GM12878 (cell line): ENCODE data around the gene ATP2B1. TPM values are rescaled to one million over a fixed set of nuclear protein-coding genes. Genes with fewer than 3 reads are reported as not detected.

Source experiments
- ATAC-seq: fragments of 200-7000 bp; cut with Tn5 transposase; 3 replicates; pipeline ENCODE4 v1.9.1; 2020; ENCODE audit warnings: mild to moderate bottlenecking, moderate library complexity
- BruUV-seq: library from RNA; stranded (reverse); fragments of 400-500 nt; replicated peaks from 2 replicates; lab custom pipeline; 2021; lab: Mats Ljungman, UMichigan
- CTCF ChIA-PET: fragments of 300-600 bp; sonication (Branson Sonifier 250); formaldehyde crosslinking; extraction: SDS; loops from one replicate; lab custom pipeline; 2021; ENCODE audit warnings: inconsistent platforms; lab: Yijun Ruan, JAX
- POLR2A ChIA-PET: fragments of 350-600 bp; formaldehyde crosslinking; extraction: SDS; loops from one replicate; lab custom pipeline; 2021; ENCODE audit warnings: inconsistent platforms; lab: Charles Lee
- RAD21 ChIA-PET: fragments of 300-600 bp; sonication (Branson Sonifier 250); formaldehyde crosslinking; loops from one replicate; lab custom pipeline; 2023; ENCODE audit warnings: antibody characterized with exemption; ENCODE audit not compliant: unreplicated experiment; lab: Charles Lee
- SMC1A ChIA-PET: fragments of 300-600 bp; sonication (Branson Sonifier 250); formaldehyde crosslinking; loops from one replicate; lab custom pipeline; 2023; ENCODE audit not compliant: unreplicated experiment, uncharacterized antibody; lab: Charles Lee
- DNase-seq: peaks from one replicate; pipeline ENCODE4 v3.0.0-alpha.2; 2011; ENCODE audit warnings: low read depth, low spot score
- FAIRE-seq: peaks from 3 replicates; lab custom pipeline; 2011; peaks lifted over from hg19 to GRCh38; lab: Jason Lieb, UNC
- H2AFZ ChIP-seq: 2 replicates; pipeline ENCODE4 v1.6.0; 2011; ENCODE audit warnings: low read depth, low read length, control low read depth; ENCODE audit not compliant: control insufficient read depth
- H3K27ac ChIP-seq: 2 replicates; pipeline ENCODE4 v1.5.1; 2011; ENCODE audit warnings: control low read depth; ENCODE audit not compliant: control insufficient read depth, insufficient read depth
- H3K27me3 ChIP-seq, 2 experiments: replicated peaks in 1 of 2; 2 replicates each; pipeline versions ENCODE4 v1.6.0 to v1.6.1; 2011; ENCODE audit warnings: low read length in 1 of 2; ENCODE audit not compliant: control insufficient read depth in 2 of 2, insufficient read depth in 2 of 2
- H3K36me3 ChIP-seq, 2 experiments: 2 replicates each; pipeline ENCODE4 v1.5.1; 2011; ENCODE audit warnings: low read length in 1 of 2; ENCODE audit not compliant: control insufficient read depth in 2 of 2, insufficient read depth in 2 of 2
- H3K4me1 ChIP-seq: 2 replicates; pipeline ENCODE4 v1.6.1; 2011; ENCODE audit warnings: mild to moderate bottlenecking, low read length, moderate library complexity, mixed read lengths; ENCODE audit not compliant: control insufficient read depth, insufficient read depth
- H3K4me2 ChIP-seq: 2 replicates; pipeline ENCODE4 v1.6.0; 2011; ENCODE audit warnings: control low read depth; ENCODE audit not compliant: control insufficient read depth, insufficient read depth
- H3K4me3 ChIP-seq: fragments of 200-600 bp; sonication (generic); 2 replicates; pipeline ENCODE4 v1.5.1; 2016
- H3K79me2 ChIP-seq: 2 replicates; pipeline ENCODE4 v1.6.0; 2011; ENCODE audit warnings: low read length; ENCODE audit not compliant: control insufficient read depth, insufficient read depth
- H3K9ac ChIP-seq: 2 replicates; pipeline ENCODE4 v1.8.0; 2011; ENCODE audit warnings: low read length, control low read depth, mixed read lengths; ENCODE audit not compliant: control insufficient read depth, insufficient read depth
- H3K9me3 ChIP-seq: replicated peaks from 3 replicates; pipeline ENCODE4 v1.5.1; 2011; ENCODE audit warnings: mild to moderate bottlenecking, low read length; ENCODE audit not compliant: control insufficient read depth, insufficient read depth
- H4K20me1 ChIP-seq: 2 replicates; pipeline ENCODE4 v1.6.0; 2011; ENCODE audit not compliant: control insufficient read depth, insufficient read depth
- E4F1 ChIP-seq: fragments of 450-650 bp; IDR thresholded peaks from 2 replicates; pipeline ENCODE4 v1.6.1; 2018; ENCODE audit warnings: borderline replicate concordance, mild to moderate bottlenecking; ENCODE audit not compliant: partially characterized antibody
- RBBP5 ChIP-seq: fragments of 200-600 bp; sonication (generic); conservative IDR thresholded peaks from 2 replicates; pipeline ENCODE4 v1.6.1; 2016
- RELA ChIP-seq: fragments of 450-650 bp; IDR thresholded peaks from 2 replicates; pipeline ENCODE4 v1.8.0; 2014; ENCODE audit warnings: borderline replicate concordance; ENCODE audit not compliant: partially characterized antibody
- SKIL ChIP-seq: fragments of 450-650 bp; IDR thresholded peaks from 2 replicates; pipeline ENCODE4 v1.6.1; 2017; ENCODE audit warnings: mild to moderate bottlenecking, low read depth, inconsistent platforms; ENCODE audit not compliant: poor library complexity, severe bottlenecking
- STAT1 ChIP-seq: fragments of 450-650 bp; conservative IDR thresholded peaks from 2 replicates; pipeline ENCODE4 v1.6.1; 2014; ENCODE audit warnings: antibody characterized with exemption, mild to moderate bottlenecking
- YBX1 ChIP-seq: fragments of 450-650 bp; IDR thresholded peaks from 2 replicates; pipeline ENCODE4 v1.6.1; 2016; ENCODE audit warnings: antibody characterized with exemption
- ZBTB4 ChIP-seq: fragments of 450-650 bp; formaldehyde crosslinking; IDR thresholded peaks from 2 replicates; pipeline ENCODE4 v1.4.0; 2022; ENCODE audit warnings: mild to moderate bottlenecking, moderate library complexity
- ZNF274 ChIP-seq: IDR thresholded peaks from one replicate; pipeline ENCODE4 v1.8.0; 2011; ENCODE audit not compliant: insufficient read length, insufficient read depth
- WGBS: methylation state at CpG from one replicate; pipeline ENCODE4 v1.1.6; 2016; ENCODE audit warnings: low lambda C conversion rate; ENCODE audit not compliant: insufficient replicate concordance, insufficient coverage; ENCODE audit errors: missing lambda C conversion rate; 5-methylcytosine and 5-hydroxymethylcytosine counted together
- in situ Hi-C: fragments of 300-500 bp; cut with MboI; formaldehyde crosslinking; loops from 9 replicates; pipeline ENCODE4 v1.14.3; 2018; ENCODE audit warnings: mixed read lengths
- intact Hi-C: fragments of 100-400 bp; cut with micrococcal nuclease; formaldehyde crosslinking; loops from one replicate; pipeline ENCODE4 v1.14.2; 2022; ENCODE audit not compliant: unreplicated experiment
- polyA plus RNA-seq, 11 experiments: library from polyadenylated mRNA; depleted of rRNA in 4 of 11; unstranded in 6 of 11; stranded (reverse) in 5 of 11; fragments of >200 nt; fragmentation: Nextera tagmentation in 4 of 11; fragmentation: Illumina TruSeq in 1 of 11; extraction: Ambion mirVana in 4 of 11; extraction: Trizol in 1 of 11; gene quantifications; 1 replicate in 1 of 11; 2 replicates in 10 of 11; pipeline versions ENCODE4 v1.2.1 to v1.2.3, GENCODE V29; 2011 to 2016; ENCODE audit warnings: inconsistent platforms in 2 of 11, missing spikeins in 2 of 11, low read depth in 1 of 11
- total RNA-seq, 4 experiments: library from RNA; depleted of rRNA in 3 of 4; stranded (reverse); fragments of >200 nt in 3 of 4; fragmentation: Illumina TruSeq in 1 of 4; extraction: Trizol in 1 of 4; gene quantifications; 2 replicates each; pipeline versions ENCODE4 v1.2.1 to v1.2.3, GENCODE V29; 2013 to 2021

The ATP2B1 gene
- total and polyA plus RNA-seq, 10 of the 15 experiments (the other 5 are each of a cell fraction or from before 2014, with no cell fraction given) = 15.9 to 67.8 (median 48.5) TPM

GRCh38 chr12:89657066-89657465 is 51.6 kb downstream of the ATP2B1 start:
- POLR2A ChIA-PET = no interaction called here
- no TSS peak for BruUV-seq
- Histone ChIP-seq H3K4me1 (peaks cover 4% of the 10 kb centered on the region; the same call in 1 of the 2 replicates), H3K27me3 (no peaks in the 10 kb centered on the region), H3K27ac (no peak overlapping the region), H3K9ac (no peak overlapping the region), H3K9me3 (no peaks in the 10 kb centered on the region), H3K4me3 (no peak overlapping the region), H3K36me3 (peaks cover 0 to 8% of the 10 kb centered on the region in 2 experiments; a peak in 2 of 4 replicates), H3K79me2 (peaks cover 53% of the 10 kb centered on the region), H4K20me1 (no peaks in the 10 kb centered on the region), H3K4me2 (no peak overlapping the region), H2AFZ (no peak overlapping the region)
- DNase-seq = no peak
- CTCF ChIA-PET = no interaction called here
- intact Hi-C loops = no loop called here
- RAD21 ChIA-PET = no interaction called here
- ATAC-seq = peak; percentile 42
- SMC1A ChIA-PET = interaction anchor here (1.0 to 3.4 kb wide), 5 partner anchors 9 to 356 kb away, joined by 3 to 10 read pairs (median 4); no protein-coding TSS in a partner anchor
- FAIRE-seq = no peak
- WGBS = 55% methylated on average over 2 of the region's 2 CpGs
- in situ Hi-C loops = no loop called here
- no peak for TF ChIP-seq E4F1
- no peak for TF ChIP-seq SKIL
- no peak for TF ChIP-seq STAT1
- no peak for TF ChIP-seq ZNF274
- TF ChIP-seq RBBP5 = no peak
- TF ChIP-seq ZBTB4 = no peak
- no peak for TF ChIP-seq YBX1
- TF ChIP-seq RELA = no peak
